CD4-positive, alpha-beta memory T cell (primary cell): ENCODE data around the gene ACTL10. TPM values are rescaled to one million over a fixed set of nuclear protein-coding genes. Genes with fewer than 3 reads are reported as not detected.
"Not testable (repeated sequence)": the region's sequence is repeated elsewhere in the genome, so short reads cannot be mapped to it uniquely, and the experiment has no call there.

Source experiments
- CTCF ChIA-PET: fragments of 350-600 bp; sonication (Branson Sonifier 250); formaldehyde crosslinking; loops from one replicate; lab custom pipeline; 2021; ENCODE audit warnings: inconsistent platforms; ENCODE audit not compliant: partially characterized antibody; lab: Charles Lee
- POLR2A ChIA-PET: fragments of 350-600 bp; sonication (Branson Sonifier 250); formaldehyde crosslinking; loops from one replicate; lab custom pipeline; 2021; ENCODE audit not compliant: partially characterized antibody; lab: Charles Lee
- DNase-seq, 5 donors: peaks; one replicate each; pipeline versions ENCODE4 v3.0.0 to v3.0.0-alpha.2; 2020 to 2022; ENCODE audit warnings: mixed read lengths in 1 of 5
- H3K27ac ChIP-seq: one replicate; pipeline ENCODE4 v1.7.0; 2013; ENCODE audit warnings: low read depth, low read length
- H3K27me3 ChIP-seq: 2 replicates; pipeline ENCODE4 v1.7.0; 2013; ENCODE audit warnings: mild to moderate bottlenecking, low read length, moderate library complexity; ENCODE audit not compliant: insufficient read depth
- H3K36me3 ChIP-seq: 2 replicates; pipeline ENCODE4 v1.7.0; 2013; ENCODE audit warnings: mild to moderate bottlenecking, low read length, moderate library complexity; ENCODE audit not compliant: insufficient read depth
- H3K4me1 ChIP-seq: 2 replicates; pipeline ENCODE4 v1.7.0; 2013; ENCODE audit warnings: mild to moderate bottlenecking, low read length, moderate library complexity; ENCODE audit not compliant: insufficient read depth
- H3K4me3 ChIP-seq, 2 donors: one replicate each; pipeline ENCODE4 v1.7.0; 2013; ENCODE audit warnings: low read length in 2 of 2, mild to moderate bottlenecking in 1 of 2
- H3K9me3 ChIP-seq, 2 donors: one replicate each; pipeline ENCODE4 v1.7.0; 2013; ENCODE audit warnings: low read length in 2 of 2, control low read depth in 1 of 2; ENCODE audit not compliant: control insufficient read depth in 1 of 2
- H3K27ac Mint-ChIP-seq, 7 donors: one replicate each; pipeline ENCODE4 v1.8.0; 2020 to 2021; ENCODE audit warnings: mixed read lengths in 7 of 7, mild to moderate bottlenecking in 6 of 7, inconsistent platforms in 3 of 7, moderate library complexity in 3 of 7
- H3K27me3 Mint-ChIP-seq, 2 donors: one replicate each; pipeline ENCODE4 v1.8.0; 2020 to 2021; ENCODE audit warnings: mixed read lengths in 2 of 2
- H3K36me3 Mint-ChIP-seq, 2 donors: one replicate each; pipeline ENCODE4 v1.8.0; 2020 to 2021; ENCODE audit warnings: mixed read lengths in 2 of 2, inconsistent platforms in 1 of 2, mild to moderate bottlenecking in 1 of 2
- H3K4me1 Mint-ChIP-seq, 4 donors: one replicate each; pipeline ENCODE4 v1.8.0; 2020 to 2021; ENCODE audit warnings: mixed read lengths in 4 of 4, mild to moderate bottlenecking in 1 of 4
- H3K4me3 Mint-ChIP-seq, 8 donors: one replicate each; pipeline ENCODE4 v1.8.0; 2020 to 2021; ENCODE audit warnings: mixed read lengths in 8 of 8, mild to moderate bottlenecking in 7 of 8, moderate library complexity in 6 of 8, inconsistent platforms in 3 of 8
- H3K9me3 Mint-ChIP-seq, 8 donors: one replicate each; pipeline ENCODE4 v1.8.0; 2020 to 2021; ENCODE audit warnings: mixed read lengths in 8 of 8, mild to moderate bottlenecking in 5 of 8, inconsistent platforms in 3 of 8, moderate library complexity in 1 of 8
- intact Hi-C: fragments of 100-400 bp; cut with micrococcal nuclease; formaldehyde crosslinking; loops from one replicate; pipeline ENCODE4 v1.15.1; 2023
- polyA plus RNA-seq, 2 donors: library from polyadenylated mRNA; unstranded; fragments of 300-500 nt; fragmentation: Illumina TruSeq; gene quantifications; one replicate each; pipeline ENCODE4 v1.2.3, GENCODE V29; 2021
- total RNA-seq, 2 experiments: library from RNA; stranded (reverse); gene quantifications; one replicate each; pipeline ENCODE4 v1.2.3, GENCODE V29; 2021

The ACTL10 gene
- total and polyA plus RNA-seq, 4 experiments from 2014 or later: 1.7 to 6.0 (median 5.4) TPM

GRCh38 chr20:33693741-33694638 lies 27.2 kb downstream of the ACTL10 start:
- Mint-ChIP-seq H3K9me3 (peaks cover 0 to 4% (median 0%) of the 10 kb centered on the region in 8 donors), H3K36me3 (no peaks in the 10 kb centered on the region), H3K27me3 (no peaks in the 10 kb centered on the region), H3K27ac (peak overlapping the region in 3 of 7 donors; percentile 6 to 71 (median 46)), H3K4me1 (peaks cover 8 to 18% (median 13%) of the 10 kb centered on the region in 4 donors), H3K4me3 (no peak overlapping the region)
- ChIA-PET CTCF (no interaction called here), POLR2A (interaction anchor here (1.0 kb wide), 1 partner anchor 26 kb away, joined by 5 read pairs; the partner anchor contains the start of gene PXMP4)
- H3K27me3 ChIP-seq: no peaks in the 10 kb centered on the region
- H3K36me3 ChIP-seq: no peaks in the 10 kb centered on the region
- H3K4me3 ChIP-seq: no peak overlapping the region
- no peak for DNase-seq
- H3K27ac ChIP-seq: no peak overlapping the region
- H3K9me3 ChIP-seq: no peaks in the 10 kb centered on the region
- intact Hi-C loops: no loop called here
- peaks cover 15% of the 10 kb centered on the region for H3K4me1 ChIP-seq

DNA sequence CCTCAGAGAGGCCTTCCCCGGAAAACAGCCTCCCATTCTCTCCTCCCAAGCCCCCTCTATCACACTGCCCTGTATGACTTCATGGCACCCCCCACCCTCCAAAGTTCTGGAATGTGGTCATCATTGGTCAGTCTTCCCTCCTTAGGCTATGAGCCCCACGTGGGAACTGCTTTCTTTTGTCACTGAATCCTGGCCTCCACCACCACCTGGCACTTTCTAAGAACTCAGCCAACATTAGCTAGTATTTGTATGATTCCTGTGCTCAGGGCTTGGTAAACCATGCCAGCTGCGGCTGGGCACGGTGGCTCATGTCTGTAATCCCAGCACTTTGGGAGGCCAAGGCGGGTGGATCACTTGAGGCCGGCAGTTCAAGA lies 27.9 kb downstream of the ACTL10 start:
- Histone ChIP-seq H3K4me3 (no peak overlapping the region), H3K4me1 (peaks cover 9% of the 10 kb centered on the region), H3K36me3 (no peaks in the 10 kb centered on the region), H3K27me3 (no peaks in the 10 kb centered on the region), H3K9me3 (no peaks in the 10 kb centered on the region), H3K27ac (no peak overlapping the region)
- no peak for DNase-seq
- Mint-ChIP-seq H3K9me3 (peaks cover 0 to 4% (median 0%) of the 10 kb centered on the region in 8 donors), H3K27ac (peak overlapping the region in 2 of 7 donors; percentile 6 to 46), H3K4me3 (no peak overlapping the region), H3K4me1 (peaks cover 6 to 11% (median 8%) of the 10 kb centered on the region in 4 donors), H3K36me3 (no peaks in the 10 kb centered on the region), H3K27me3 (no peaks in the 10 kb centered on the region)
- POLR2A ChIA-PET: interaction anchor here (1.0 kb wide), 1 partner anchor 25 kb away, joined by 5 read pairs; the partner anchor contains the start of gene PXMP4
- intact Hi-C loops: no loop called here
- CTCF ChIA-PET: no interaction called here

DNA sequence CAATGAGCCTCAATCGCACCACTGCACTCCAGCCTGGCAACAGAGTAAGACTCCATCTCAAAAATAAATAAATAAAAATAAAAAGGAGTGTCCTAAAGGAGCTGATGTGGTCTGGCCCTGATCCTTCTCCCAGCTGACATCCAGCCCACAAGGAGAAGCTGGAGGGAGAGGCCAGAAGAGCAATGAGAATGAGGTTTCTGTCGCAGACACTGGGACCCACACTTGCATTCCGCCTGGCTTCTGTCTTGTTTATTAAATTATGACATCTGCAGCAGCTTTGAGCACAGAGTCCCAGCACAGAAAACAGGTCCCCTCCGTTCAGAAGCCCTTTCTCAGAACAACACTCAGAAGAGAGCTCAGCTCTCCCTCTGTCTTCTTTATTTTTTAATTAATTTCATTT lies 29.7 kb downstream of the ACTL10 start:
- intact Hi-C loops: no loop called here
- no peak overlapping the region for H3K27ac ChIP-seq
- no peaks in the 10 kb centered on the region for H3K36me3 Mint-ChIP-seq
- H3K4me3 ChIP-seq: no peak overlapping the region
- H3K4me1 ChIP-seq: no peaks in the 10 kb centered on the region
- no peaks in the 10 kb centered on the region for H3K27me3 ChIP-seq
- H3K36me3 ChIP-seq: no peaks in the 10 kb centered on the region
- peaks cover 0 to 4% (median 0%) of the 10 kb centered on the region in 8 donors for H3K9me3 Mint-ChIP-seq
- H3K27me3 Mint-ChIP-seq: no peaks in the 10 kb centered on the region
- H3K27ac Mint-ChIP-seq: no peak overlapping the region
- POLR2A ChIA-PET: interaction anchor here (1.1 to 1.2 kb wide), 2 partner anchors 24 to 36 kb away, joined by 3 read pairs; partner anchors contain the start of gene PXMP4
- H3K4me3 Mint-ChIP-seq: no peak overlapping the region
- CTCF ChIA-PET: no interaction called here
- H3K4me1 Mint-ChIP-seq: peaks cover 0 to under 1% (median 0%) of the 10 kb centered on the region in 4 donors
- H3K9me3 ChIP-seq: no peaks in the 10 kb centered on the region
- no peak for DNase-seq

- Histone ChIP-seq H3K4me3 (no peak overlapping the region), H3K9me3 (no peaks in the 10 kb centered on the region), H3K27me3 (no peaks in the 10 kb centered on the region), H3K36me3 (no peaks in the 10 kb centered on the region), H3K4me1 (no peaks in the 10 kb centered on the region), H3K27ac (no peak overlapping the region)
- intact Hi-C loops: no loop called here
- POLR2A ChIA-PET: interaction anchor here (1.1 to 1.2 kb wide), 2 partner anchors 23 to 36 kb away, joined by 3 read pairs; partner anchors contain the start of gene PXMP4
- no peaks in the 10 kb centered on the region for H3K27me3 Mint-ChIP-seq
- no peaks in the 10 kb centered on the region for H3K36me3 Mint-ChIP-seq
- H3K9me3 Mint-ChIP-seq: peaks cover 0 to 4% (median 0%) of the 10 kb centered on the region in 8 donors
- H3K4me3 Mint-ChIP-seq: no peak overlapping the region
- CTCF ChIA-PET: no interaction called here
- no peaks in the 10 kb centered on the region for H3K4me1 Mint-ChIP-seq
- no peak overlapping the region for H3K27ac Mint-ChIP-seq
- no peak for DNase-seq
Observed at GRCh38 chr20:33697129-33697528, 30.4 kb downstream of the ACTL10 start.

- H3K27me3 Mint-ChIP-seq, H3K4me3 ChIP-seq, H3K9me3 Mint-ChIP-seq, DNase-seq, H3K4me1 ChIP-seq, H3K36me3 ChIP-seq, H3K27me3 ChIP-seq, intact Hi-C loops, CTCF ChIA-PET, H3K4me3 Mint-ChIP-seq, H3K9me3 ChIP-seq, H3K27ac ChIP-seq, POLR2A ChIA-PET, H3K27ac Mint-ChIP-seq, H3K36me3 Mint-ChIP-seq, H3K4me1 Mint-ChIP-seq: not testable (repeated sequence)
Observed at GRCh38 chr20:33698966-33699365, 32.2 kb downstream of the ACTL10 start.

DNA sequence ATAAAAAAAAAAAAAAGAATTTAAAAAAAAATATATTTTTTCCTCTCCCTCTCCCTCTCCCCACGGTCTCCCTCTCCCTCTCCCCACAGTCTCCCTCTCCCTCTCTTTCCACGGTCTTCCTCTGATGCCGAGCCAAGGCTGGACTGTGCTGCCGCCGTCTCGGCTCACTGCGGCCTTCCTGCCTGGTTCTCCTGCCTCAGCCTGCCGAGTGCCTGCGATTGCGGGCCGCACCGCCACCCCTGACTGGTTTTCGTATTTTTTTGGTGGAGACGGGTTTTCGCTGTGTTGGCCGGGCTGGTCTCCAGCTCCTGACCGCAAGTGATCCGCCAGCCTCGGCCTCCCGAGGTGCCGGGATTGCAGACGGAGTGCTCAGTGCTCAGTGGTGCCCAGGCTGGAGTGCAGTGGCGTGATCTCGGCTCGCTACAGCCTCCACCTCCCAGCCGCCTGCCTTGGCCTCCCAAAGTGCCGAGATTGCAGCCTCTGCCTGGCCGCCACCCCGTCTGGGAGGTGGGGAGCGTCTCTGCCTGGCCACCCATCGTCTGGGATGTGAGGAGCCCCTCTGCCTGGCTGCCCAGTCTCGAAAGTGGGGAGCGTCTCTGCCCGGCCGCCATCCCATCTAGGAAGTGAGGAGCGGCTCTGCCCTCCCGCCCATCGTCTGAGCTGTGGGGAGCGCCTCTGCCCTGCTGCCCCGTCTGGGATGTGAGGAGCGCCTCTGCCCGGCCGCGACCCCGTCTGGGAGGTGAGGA lies 34.1 kb downstream of the ACTL10 start:
- DNase-seq, H3K36me3 Mint-ChIP-seq, H3K4me3 ChIP-seq, H3K9me3 ChIP-seq, H3K36me3 ChIP-seq, H3K4me1 Mint-ChIP-seq, H3K4me3 Mint-ChIP-seq, H3K27ac ChIP-seq, intact Hi-C loops, POLR2A ChIA-PET, H3K27me3 Mint-ChIP-seq, CTCF ChIA-PET, H3K27ac Mint-ChIP-seq, H3K27me3 ChIP-seq, H3K4me1 ChIP-seq, H3K9me3 Mint-ChIP-seq: not testable (repeated sequence)
